ENCODE data around the gene CDIP1. TPM values are rescaled to one million over a fixed set of nuclear protein-coding genes. Genes with fewer than 3 reads are reported as not detected.

Gene CDIP1
- total RNA-seq, 4 donors from 2014 or later, result 14.7 to 30.0 (median 21.3) TPM

DNA sequence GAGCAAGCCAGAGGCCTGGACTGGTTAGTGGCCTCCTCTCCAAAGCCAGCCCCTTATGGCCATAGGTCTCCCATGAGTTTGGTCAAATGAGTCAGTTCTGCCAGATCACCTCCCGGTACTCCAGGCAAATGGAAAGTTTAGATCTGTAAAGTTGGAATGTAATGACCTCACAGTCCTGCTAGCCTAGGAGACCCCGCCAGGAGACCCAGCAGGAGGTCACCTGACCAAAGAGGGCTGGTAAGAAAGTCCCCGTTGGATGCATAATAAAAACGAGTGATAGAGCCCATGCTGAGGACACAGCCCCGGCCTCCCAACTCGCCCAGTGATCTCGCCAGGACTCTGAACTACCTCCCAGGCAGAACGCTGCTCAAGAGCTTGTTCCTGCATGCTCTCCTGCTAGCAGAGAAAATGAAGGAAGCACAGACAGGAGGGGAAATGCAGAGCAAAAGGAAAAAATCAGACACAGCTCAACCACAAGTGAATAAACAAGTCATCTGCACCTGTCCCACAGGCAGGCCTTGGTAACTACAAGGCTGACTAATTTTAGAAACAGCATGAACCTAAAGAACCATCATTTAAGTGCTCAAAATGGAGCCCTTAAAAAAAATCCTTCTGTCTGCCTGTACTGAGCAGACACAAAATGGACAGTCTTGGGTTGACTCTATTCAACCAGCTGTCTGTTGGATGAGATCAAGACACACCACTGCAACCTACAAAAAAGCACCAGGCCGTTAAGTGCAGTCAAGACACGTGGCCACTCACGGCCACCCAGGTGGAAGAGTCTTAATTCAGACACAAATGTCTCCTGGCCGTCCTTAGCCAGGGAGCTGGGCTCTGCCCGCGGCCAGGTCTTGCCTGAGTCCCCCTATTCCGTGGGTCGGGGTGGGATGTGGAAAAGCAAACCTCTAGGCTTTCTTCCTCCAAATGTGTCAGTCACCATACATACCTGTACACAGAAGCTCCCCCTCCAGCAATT is 9.2 kb downstream of the CDIP1 start:
- WGBS, result 44% methylated on average over 16 of the region's 16 CpGs
- no peak for DNase-seq (ENCODE audit: low spot score in 2 of 2)
- Histone ChIP-seq H3K9me3 (no peaks in the 10 kb centered on the region), H3K27ac (peak overlapping the region; percentile 31), H3K27me3 (no peaks in the 10 kb centered on the region), H3K4me3 (no peak overlapping the region), H3K4me1 (peaks cover 25% of the 10 kb centered on the region), H3K36me3 (no peaks in the 10 kb centered on the region)
- TF ChIP-seq, protein P1, sequence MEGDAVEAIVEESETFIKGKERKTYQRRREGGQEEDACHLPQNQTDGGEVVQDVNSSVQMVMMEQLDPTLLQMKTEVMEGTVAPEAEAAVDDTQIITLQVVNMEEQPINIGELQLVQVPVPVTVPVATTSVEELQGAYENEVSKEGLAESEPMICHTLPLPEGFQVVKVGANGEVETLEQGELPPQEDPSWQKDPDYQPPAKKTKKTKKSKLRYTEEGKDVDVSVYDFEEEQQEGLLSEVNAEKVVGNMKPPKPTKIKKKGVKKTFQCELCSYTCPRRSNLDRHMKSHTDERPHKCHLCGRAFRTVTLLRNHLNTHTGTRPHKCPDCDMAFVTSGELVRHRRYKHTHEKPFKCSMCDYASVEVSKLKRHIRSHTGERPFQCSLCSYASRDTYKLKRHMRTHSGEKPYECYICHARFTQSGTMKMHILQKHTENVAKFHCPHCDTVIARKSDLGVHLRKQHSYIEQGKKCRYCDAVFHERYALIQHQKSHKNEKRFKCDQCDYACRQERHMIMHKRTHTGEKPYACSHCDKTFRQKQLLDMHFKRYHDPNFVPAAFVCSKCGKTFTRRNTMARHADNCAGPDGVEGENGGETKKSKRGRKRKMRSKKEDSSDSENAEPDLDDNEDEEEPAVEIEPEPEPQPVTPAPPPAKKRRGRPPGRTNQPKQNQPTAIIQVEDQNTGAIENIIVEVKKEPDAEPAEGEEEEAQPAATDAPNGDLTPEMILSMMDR (IDR thresholded peaks at IDR 0.05), result no peak
- no peak for TF ChIP-seq POLR2AphosphoS5 (IDR thresholded peaks at IDR 0.05)
- no peak for TF ChIP-seq POLR2A (IDR thresholded peaks at IDR 0.05)
- TF ChIP-seq EP300 (IDR thresholded peaks at IDR 0.05), result no peak

DNA sequence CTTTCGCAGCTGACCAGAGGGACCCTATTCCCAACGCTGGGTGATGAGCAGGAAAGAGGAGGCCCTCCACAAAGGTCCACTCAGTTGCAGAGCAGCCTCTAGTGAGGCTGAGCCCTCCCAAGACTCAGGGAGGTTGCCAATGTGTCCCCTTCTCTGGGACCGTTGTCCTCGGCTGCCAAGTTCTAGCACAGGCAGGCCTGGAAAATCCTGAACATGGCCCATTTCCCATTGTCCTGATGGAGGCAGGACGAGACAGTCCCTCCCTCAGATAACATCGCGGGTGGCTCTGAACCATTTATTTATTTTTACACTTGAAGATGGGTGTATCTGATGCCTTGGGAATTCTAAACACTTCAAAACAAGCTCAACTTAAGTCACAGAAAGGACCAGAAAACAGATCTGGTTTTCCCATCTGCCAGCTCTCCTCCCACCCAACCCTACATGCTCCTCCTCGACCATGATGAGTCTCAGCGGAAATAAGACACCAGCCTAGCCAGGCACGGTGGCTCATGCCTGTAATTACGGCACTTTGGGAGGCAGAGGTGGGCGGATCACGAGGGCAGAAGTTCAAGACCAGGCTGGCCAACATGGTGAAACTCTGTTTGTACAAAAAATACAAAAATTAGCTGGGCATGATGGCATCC is 12.8 kb downstream of the CDIP1 start:
- no peak overlapping the region for H3K4me3 ChIP-seq
- TF ChIP-seq POLR2A (IDR thresholded peaks at IDR 0.05) (no peak), EP300 (IDR thresholded peaks at IDR 0.05) (no peak)
- TF ChIP-seq, protein P1 (IDR thresholded peaks at IDR 0.05), result no peak
- H3K4me1 ChIP-seq, result peaks cover 25% of the 10 kb centered on the region
- H3K27ac ChIP-seq, result no peak overlapping the region
- DNase-seq (ENCODE audit: low spot score in 2 of 2), result no peak
- H3K9me3 ChIP-seq, result no peaks in the 10 kb centered on the region
- WGBS, result 67% methylated on average over 12 of the region's 13 CpGs
- H3K36me3 ChIP-seq, result no peaks in the 10 kb centered on the region
- H3K27me3 ChIP-seq, result no peaks in the 10 kb centered on the region

DNA sequence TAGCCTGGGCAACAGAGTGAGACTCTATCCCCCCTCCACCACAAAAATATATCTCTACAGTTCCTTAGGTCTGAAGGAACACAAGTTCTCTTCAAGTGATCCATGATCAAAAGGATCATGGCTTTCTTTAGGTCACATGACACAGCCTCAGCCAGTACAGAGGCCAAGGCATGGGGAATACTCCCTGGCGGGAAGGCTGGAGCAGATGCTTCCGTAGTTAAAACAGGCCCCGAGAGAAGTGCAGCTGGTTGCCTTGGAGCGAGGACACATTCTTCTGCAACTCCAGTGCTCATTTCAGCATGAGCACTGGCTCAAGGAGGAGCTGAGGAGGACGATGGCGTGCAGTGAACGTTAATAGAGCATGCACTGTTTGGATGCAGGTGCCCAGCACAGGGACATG is 13.5 kb downstream of the CDIP1 start:
- 71% methylated on average over 7 of the region's 7 CpGs for WGBS
- DNase-seq (ENCODE audit: low spot score in 2 of 2), result no peak
- Histone ChIP-seq H3K36me3 (no peaks in the 10 kb centered on the region), H3K9me3 (no peaks in the 10 kb centered on the region), H3K4me1 (peaks cover 25% of the 10 kb centered on the region), H3K27me3 (no peaks in the 10 kb centered on the region), H3K27ac (no peak overlapping the region), H3K4me3 (no peak overlapping the region)
- no peak for TF ChIP-seq EP300 (IDR thresholded peaks at IDR 0.05)
- TF ChIP-seq POLR2A (IDR thresholded peaks at IDR 0.05), result no peak
- TF ChIP-seq, protein P1 (IDR thresholded peaks at IDR 0.05), result no peak
- no peak for TF ChIP-seq POLR2AphosphoS5 (IDR thresholded peaks at IDR 0.05)

DNA sequence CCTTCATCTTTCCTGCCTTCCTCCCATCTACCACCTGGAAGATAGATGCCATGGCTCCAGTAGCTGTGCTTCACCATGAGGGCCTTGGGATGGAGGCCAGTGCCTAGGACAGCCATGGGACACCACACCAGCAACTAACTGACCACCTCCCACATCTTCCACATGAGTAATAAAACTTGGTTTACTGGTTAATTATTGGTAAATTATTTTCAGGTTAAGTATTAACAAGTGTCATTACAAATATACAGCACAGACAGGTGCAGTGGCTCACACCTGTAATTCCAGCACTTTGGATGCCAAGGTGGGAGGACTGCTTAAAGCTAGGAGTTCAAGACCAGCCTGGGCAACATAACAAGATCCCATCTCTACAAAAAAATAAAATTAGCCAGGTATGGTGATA is 14.0 kb downstream of the CDIP1 start:
- no peak for DNase-seq (ENCODE audit: low spot score in 2 of 2)
- H3K27me3 ChIP-seq, result no peaks in the 10 kb centered on the region
- no peaks in the 10 kb centered on the region for H3K36me3 ChIP-seq
- no peak for TF ChIP-seq POLR2AphosphoS5 (IDR thresholded peaks at IDR 0.05)
- TF ChIP-seq EP300 (IDR thresholded peaks at IDR 0.05), result no peak
- TF ChIP-seq, protein P1 (IDR thresholded peaks at IDR 0.05), result no peak
- TF ChIP-seq POLR2A (IDR thresholded peaks at IDR 0.05), result no peak
- peaks cover 20% of the 10 kb centered on the region for H3K4me1 ChIP-seq
- H3K9me3 ChIP-seq, result no peaks in the 10 kb centered on the region
- H3K27ac ChIP-seq, result no peak overlapping the region
- H3K4me3 ChIP-seq, result no peak overlapping the region

DNA sequence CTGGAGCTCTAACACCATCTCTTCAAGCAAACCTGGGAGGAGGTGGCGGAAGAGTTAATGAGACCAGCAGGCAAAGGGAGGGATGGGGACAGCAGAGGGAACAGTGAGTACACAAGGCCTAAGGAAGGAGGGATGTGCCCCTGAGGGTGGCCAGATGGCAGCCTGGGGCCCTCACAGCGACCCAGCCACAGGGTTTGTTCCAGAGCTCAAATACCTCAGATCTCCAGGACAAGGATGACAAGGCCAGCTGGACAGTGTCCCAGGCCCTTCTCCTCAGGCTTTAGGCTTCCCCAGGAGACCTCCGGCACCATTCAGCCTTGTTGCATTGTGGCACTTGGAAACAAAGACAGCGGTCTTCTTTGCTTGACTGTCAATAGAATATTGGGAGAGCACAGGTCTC is 14.9 kb downstream of the CDIP1 start:
- H3K36me3 ChIP-seq, result no peaks in the 10 kb centered on the region
- no peak overlapping the region for H3K27ac ChIP-seq
- no peak overlapping the region for H3K4me3 ChIP-seq
- no peaks in the 10 kb centered on the region for H3K9me3 ChIP-seq
- WGBS, result 90% methylated on average over 4 of the region's 4 CpGs
- TF ChIP-seq, protein P1 (IDR thresholded peaks at IDR 0.05), result no peak
- no peak for TF ChIP-seq EP300 (IDR thresholded peaks at IDR 0.05)
- no peak for TF ChIP-seq POLR2AphosphoS5 (IDR thresholded peaks at IDR 0.05)
- TF ChIP-seq POLR2A (IDR thresholded peaks at IDR 0.05), result no peak
- no peak for DNase-seq (ENCODE audit: low spot score in 2 of 2)
- peaks cover 12% of the 10 kb centered on the region for H3K4me1 ChIP-seq
- H3K27me3 ChIP-seq, result no peaks in the 10 kb centered on the region
